Keratinocyte (primary cell): ENCODE results near the gene STK40. TPM values are rescaled to one million over a fixed set of nuclear protein-coding genes. Genes with fewer than 3 reads are reported as not detected.

Source experiments
- DNase-seq: peaks from one replicate; pipeline ENCODE4 v3.0.0-alpha.2; 2011; ENCODE audit warnings: low read depth, missing footprints, low spot score
- FAIRE-seq: peaks from 2 replicates; lab custom pipeline; 2011; peaks lifted over from hg19 to GRCh38; lab: Jason Lieb, UNC
- H2AFZ ChIP-seq: 2 replicates; pipeline ENCODE4 v1.6.0; 2012; ENCODE audit warnings: low read length, control low read depth, inconsistent platforms; ENCODE audit not compliant: control insufficient read depth
- H3K27ac ChIP-seq: 2 replicates; pipeline ENCODE4 v1.5.1; 2011; ENCODE audit warnings: low read length; ENCODE audit not compliant: control insufficient read depth, insufficient read depth
- H3K27me3 ChIP-seq: 3 replicates; pipeline ENCODE4 v1.6.0; 2011; ENCODE audit warnings: low read length; ENCODE audit not compliant: control insufficient read depth, insufficient read depth; ENCODE audit errors: extremely low read depth
- H3K36me3 ChIP-seq, 2 experiments: 2 replicates in 1 of 2; 3 replicates in 1 of 2; pipeline ENCODE4 v1.5.1; 2011; ENCODE audit warnings: low read length in 2 of 2, mild to moderate bottlenecking in 1 of 2; ENCODE audit not compliant: control insufficient read depth in 2 of 2, insufficient read depth in 2 of 2; ENCODE audit errors: extremely low read depth in 1 of 2
- H3K4me1 ChIP-seq: 3 replicates; pipeline ENCODE4 v1.5.1; 2011; ENCODE audit warnings: low read length; ENCODE audit not compliant: control insufficient read depth, insufficient read depth; ENCODE audit errors: extremely low read depth
- H3K4me2 ChIP-seq: 3 replicates; pipeline ENCODE4 v1.6.0; 2011; ENCODE audit warnings: low read depth, low read length; ENCODE audit not compliant: control insufficient read depth, insufficient read depth; ENCODE audit errors: extremely low read depth
- H3K4me3 ChIP-seq, 3 experiments: fragments of 200-600 bp in 1 of 3; sonication (generic) in 1 of 3; 2 replicates in 2 of 3; 3 replicates in 1 of 3; pipeline ENCODE4 v1.5.1; 2011 to 2016; ENCODE audit warnings: low read length in 3 of 3, mild to moderate bottlenecking in 3 of 3, control low read depth in 2 of 3, inconsistent platforms in 1 of 3, low read depth in 1 of 3, mixed read lengths in 1 of 3, mixed run types in 1 of 3, moderate library complexity in 1 of 3; ENCODE audit not compliant: control insufficient read depth in 2 of 3, insufficient read depth in 2 of 3; ENCODE audit errors: extremely low read depth in 1 of 3
- H3K79me2 ChIP-seq: 2 replicates; pipeline ENCODE4 v1.6.0; 2012; ENCODE audit warnings: low read length; ENCODE audit not compliant: control insufficient read depth, insufficient read depth
- H3K9ac ChIP-seq: 3 replicates; pipeline ENCODE4 v1.6.0; 2011; ENCODE audit warnings: low read length; ENCODE audit not compliant: control insufficient read depth, insufficient read depth; ENCODE audit errors: extremely low read depth
- H3K9me1 ChIP-seq: 3 replicates; pipeline ENCODE4 v1.6.0; 2011; ENCODE audit warnings: low read length; ENCODE audit not compliant: control insufficient read depth, insufficient read depth; ENCODE audit errors: extremely low read depth
- H3K9me3 ChIP-seq: 2 replicates; pipeline ENCODE4 v1.5.1; 2012; ENCODE audit warnings: low read depth, low read length; ENCODE audit not compliant: control insufficient read depth
- H4K20me1 ChIP-seq: 3 replicates; pipeline ENCODE4 v1.6.0; 2011; ENCODE audit warnings: low read length; ENCODE audit not compliant: control insufficient read depth, insufficient read depth; ENCODE audit errors: extremely low read depth
- EZH2 ChIP-seq: IDR thresholded peaks from one replicate; pipeline ENCODE4 v1.6.1; 2012; ENCODE audit warnings: inconsistent platforms, mild to moderate bottlenecking, low read length, moderate library complexity
- dilution Hi-C: fragments of 300-500 bp; cut with MboI; formaldehyde crosslinking; loops from one replicate; pipeline ENCODE4 v1.7.0; 2020; ENCODE audit warnings: low sequenced_read_pairs; ENCODE audit not compliant: extremely low pct_ligation_motif_present
- polyA plus RNA-seq, 5 experiments: library from polyadenylated mRNA; depleted of rRNA in 3 of 5; stranded (reverse) in 3 of 5; stranded (forward) in 1 of 5; unstranded in 1 of 5; fragments of >200 nt; gene quantifications; 1 replicate in 1 of 5; 2 replicates in 3 of 5; 3 replicates in 1 of 5; pipeline versions ENCODE4 v1.2.1 to v1.2.3, GENCODE V29; 2011 to 2012; ENCODE audit warnings: missing spikeins in 2 of 5, low read depth in 1 of 5, low replicate concordance in 1 of 5
- TF ChIP-seq, protein P1 (sequence below), 3 experiments: IDR thresholded peaks in 1 of 3; conservative IDR thresholded peaks in 1 of 3; optimal IDR thresholded peaks in 1 of 3; 2 replicates in 2 of 3; 3 replicates in 1 of 3; pipeline versions ENCODE3 to v1.5.1; 2011; ENCODE audit warnings: low read length in 3 of 3, mild to moderate bottlenecking in 3 of 3, moderate library complexity in 2 of 3, control low read depth in 1 of 3, inconsistent platforms in 1 of 3; ENCODE audit not compliant: insufficient read depth in 2 of 3; ENCODE audit errors: extremely low read depth in 1 of 3

Gene STK40
- polyA plus RNA-seq, 1 donor (not counting 4 experiments of a cell fraction or from before 2014, with no cell fraction given) = 10.4 TPM

DNA sequence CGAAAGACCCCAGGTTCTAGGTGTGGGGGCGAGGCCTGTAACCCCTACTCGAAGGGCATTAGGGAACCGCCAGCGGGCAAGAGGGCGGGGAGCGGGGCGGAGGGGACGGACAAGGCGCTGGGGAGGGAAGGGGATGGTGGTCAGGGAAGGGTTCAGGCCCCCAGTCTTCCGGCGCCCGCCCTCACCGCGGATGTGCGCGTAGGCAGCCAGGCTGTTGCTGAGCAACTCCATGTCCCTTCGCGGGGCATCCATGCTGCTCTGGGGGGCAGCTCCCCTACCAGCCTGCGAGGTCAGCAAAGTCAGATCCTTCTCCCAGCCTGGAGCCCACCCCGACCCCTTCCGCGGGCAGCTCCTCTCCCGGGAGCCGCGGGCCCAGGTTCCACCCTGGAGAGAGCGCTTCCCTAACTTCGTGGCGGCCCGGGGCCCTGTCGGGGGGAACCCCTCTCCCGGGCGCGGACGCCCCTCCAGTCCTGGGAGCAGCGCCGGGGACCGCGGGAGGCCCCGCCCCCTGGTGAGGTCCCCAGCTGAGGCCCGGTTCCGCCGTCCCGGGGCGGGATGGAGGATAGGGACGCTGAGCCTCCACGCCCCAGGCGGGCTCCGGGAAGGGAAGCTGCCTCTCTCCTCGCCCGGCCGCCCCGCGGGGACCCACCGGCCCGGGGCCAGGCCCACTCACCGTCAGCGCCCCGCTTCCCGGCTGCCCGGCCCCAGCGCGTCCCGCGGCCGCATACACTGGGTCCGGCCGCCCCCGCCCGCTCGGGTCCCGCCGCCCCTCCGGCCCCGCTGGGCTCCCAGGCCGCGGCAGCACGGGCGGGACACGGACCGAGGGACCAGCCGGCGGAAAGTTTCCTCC lies 62.7 kb downstream of the STK40 start:
- H3K9me1 ChIP-seq = no peaks in the 10 kb centered on the region
- no peak for DNase-seq
- no peaks in the 10 kb centered on the region for H4K20me1 ChIP-seq
- peak overlapping the region; percentile 45 to 67 (median 65) for H3K4me3 ChIP-seq
- H3K4me2 ChIP-seq = peak overlapping the region; percentile 82
- no peak for FAIRE-seq
- dilution Hi-C loops = no loop called here
- H3K9ac ChIP-seq = peak overlapping the region; percentile 69
- H3K4me1 ChIP-seq = peaks cover 16% of the 10 kb centered on the region
- H3K27me3 ChIP-seq = no peaks in the 10 kb centered on the region
- TF ChIP-seq, protein P1, sequence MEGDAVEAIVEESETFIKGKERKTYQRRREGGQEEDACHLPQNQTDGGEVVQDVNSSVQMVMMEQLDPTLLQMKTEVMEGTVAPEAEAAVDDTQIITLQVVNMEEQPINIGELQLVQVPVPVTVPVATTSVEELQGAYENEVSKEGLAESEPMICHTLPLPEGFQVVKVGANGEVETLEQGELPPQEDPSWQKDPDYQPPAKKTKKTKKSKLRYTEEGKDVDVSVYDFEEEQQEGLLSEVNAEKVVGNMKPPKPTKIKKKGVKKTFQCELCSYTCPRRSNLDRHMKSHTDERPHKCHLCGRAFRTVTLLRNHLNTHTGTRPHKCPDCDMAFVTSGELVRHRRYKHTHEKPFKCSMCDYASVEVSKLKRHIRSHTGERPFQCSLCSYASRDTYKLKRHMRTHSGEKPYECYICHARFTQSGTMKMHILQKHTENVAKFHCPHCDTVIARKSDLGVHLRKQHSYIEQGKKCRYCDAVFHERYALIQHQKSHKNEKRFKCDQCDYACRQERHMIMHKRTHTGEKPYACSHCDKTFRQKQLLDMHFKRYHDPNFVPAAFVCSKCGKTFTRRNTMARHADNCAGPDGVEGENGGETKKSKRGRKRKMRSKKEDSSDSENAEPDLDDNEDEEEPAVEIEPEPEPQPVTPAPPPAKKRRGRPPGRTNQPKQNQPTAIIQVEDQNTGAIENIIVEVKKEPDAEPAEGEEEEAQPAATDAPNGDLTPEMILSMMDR (optimal IDR thresholded peaks at IDR 0.05 in 1 of 3, IDR thresholded peaks at IDR 0.05 in 1 of 3, conservative IDR thresholded peaks at IDR 0.05 in 1 of 3; ENCODE audit: extremely low read depth in 1 of 3, insufficient read depth in 2 of 3, low read length in 3 of 3) = no peak
- no peak for TF ChIP-seq EZH2
- H3K79me2 ChIP-seq = no peaks in the 10 kb centered on the region
- H3K27ac ChIP-seq = peak overlapping the region; percentile 14
- peaks cover under 1 to 4% of the 10 kb centered on the region in 2 experiments for H3K36me3 ChIP-seq
- H3K9me3 ChIP-seq = no peaks in the 10 kb centered on the region
- H2AFZ ChIP-seq = peak overlapping the region; percentile 16

DNA sequence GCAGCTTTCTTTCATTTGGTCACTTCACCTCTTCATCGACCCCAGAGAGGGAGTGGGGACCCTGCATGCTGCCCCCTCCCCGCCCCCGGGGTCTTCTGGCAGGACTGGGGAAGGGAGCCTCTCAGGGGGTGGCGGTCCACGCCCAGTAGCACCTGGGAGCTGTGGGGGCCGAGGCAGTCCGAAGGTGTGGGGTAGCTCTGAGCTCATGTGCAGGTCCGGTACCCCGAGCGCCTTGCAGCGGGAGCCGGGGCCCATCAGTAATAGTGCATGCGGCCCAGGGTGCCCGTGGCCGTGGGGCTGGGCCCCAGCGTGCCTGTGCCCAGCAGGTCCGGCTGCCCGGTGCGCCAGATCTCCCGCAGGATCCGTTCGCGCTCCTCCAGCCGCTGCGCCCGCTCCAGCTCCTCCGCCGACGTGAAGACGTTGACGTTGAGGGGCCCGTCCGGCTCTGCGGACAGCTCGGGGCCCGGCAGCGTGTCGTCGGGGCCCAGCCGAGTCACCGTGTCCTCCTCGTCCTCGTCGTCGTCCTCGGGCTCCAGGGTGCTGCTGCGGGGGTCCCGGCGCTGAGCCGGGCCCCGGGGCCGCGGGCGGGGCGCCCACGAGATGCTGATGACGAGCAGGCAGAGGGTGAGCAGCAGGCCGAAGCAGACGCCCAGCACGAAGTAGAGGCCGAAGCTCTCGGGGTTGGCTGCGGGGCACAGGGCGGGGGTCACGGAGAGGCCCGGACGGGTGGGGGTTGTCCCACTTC lies 63.5 kb downstream of the STK40 start:
- FAIRE-seq (no peak), DNase-seq (no peak)
- Histone ChIP-seq H3K36me3 (peaks cover 2 to 4% of the 10 kb centered on the region in 2 experiments), H3K27me3 (no peaks in the 10 kb centered on the region), H3K9me3 (no peaks in the 10 kb centered on the region), H3K4me1 (peaks cover 10% of the 10 kb centered on the region), H3K27ac (no peak overlapping the region), H3K4me3 (peak overlapping the region in 2 of 3 experiments; percentile 45 to 67), H2AFZ (no peak overlapping the region), H3K9me1 (no peaks in the 10 kb centered on the region), H3K4me2 (no peak overlapping the region), H3K9ac (no peak overlapping the region), H3K79me2 (no peaks in the 10 kb centered on the region), H4K20me1 (no peaks in the 10 kb centered on the region)
- TF ChIP-seq, protein P1 (optimal IDR thresholded peaks at IDR 0.05 in 1 of 3, IDR thresholded peaks at IDR 0.05 in 1 of 3, conservative IDR thresholded peaks at IDR 0.05 in 1 of 3; ENCODE audit: extremely low read depth in 1 of 3, insufficient read depth in 2 of 3, low read length in 3 of 3) = no peak
- TF ChIP-seq EZH2 = no peak
- dilution Hi-C loops = no loop called here
